PC-9 (cell line): ENCODE measurements around the gene HSPA1L. TPM values are rescaled to one million over a fixed set of nuclear protein-coding genes. Genes with fewer than 3 reads are reported as not detected.
"Not testable (repeated sequence)": the region's sequence is repeated elsewhere in the genome, so short reads cannot be mapped to it uniquely, and the experiment has no call there.

Experiments
- BruUV-seq: library from RNA; stranded (reverse); fragments of 400-500 nt; replicated peaks from 2 replicates; lab custom pipeline; 2021; lab: Mats Ljungman, UMichigan
- CTCF ChIA-PET: fragments of 300-600 bp; sonication (Branson Sonifier 250); formaldehyde crosslinking; loops from one replicate; lab custom pipeline; 2022; ENCODE audit warnings: antibody characterized with exemption; lab: Charles Lee
- POLR2A ChIA-PET: fragments of 300-600 bp; sonication (Branson Sonifier 250); formaldehyde crosslinking; loops from one replicate; lab custom pipeline; 2022; ENCODE audit warnings: antibody characterized with exemption; ENCODE audit not compliant: unreplicated experiment; lab: Charles Lee
- DNase-seq, 2 experiments: peaks; one replicate each; pipeline versions ENCODE4 v3.0.0 to v3.0.0-alpha.2; 2015 to 2022; ENCODE audit warnings: mixed read lengths in 1 of 2
- H2AFZ ChIP-seq: fragments of 200-600 bp; sonication (generic); 2 replicates; pipeline ENCODE4 v1.8.1; 2017; ENCODE audit warnings: antibody characterized with exemption
- H3F3A ChIP-seq: fragments of 200-600 bp; sonication (generic); 2 replicates; pipeline ENCODE4 v1.8.1; 2017; ENCODE audit warnings: antibody characterized with exemption, mild to moderate bottlenecking, low read depth; ENCODE audit not compliant: insufficient read depth
- H3K27ac ChIP-seq: fragments of 200-600 bp; sonication (generic); 2 replicates; pipeline ENCODE4 v1.6.1; 2016; ENCODE audit warnings: mixed run types
- H3K27me3 ChIP-seq: fragments of 200-600 bp; sonication (generic); 2 replicates; pipeline ENCODE4 v1.6.1; 2016; ENCODE audit warnings: low read depth, mixed run types; ENCODE audit not compliant: insufficient read depth
- H3K36me3 ChIP-seq: fragments of 200-600 bp; sonication (generic); 2 replicates; pipeline ENCODE4 v1.6.1; 2016; ENCODE audit warnings: low read depth, mixed run types
- H3K4me1 ChIP-seq: fragments of 200-600 bp; sonication (generic); replicated peaks from 2 replicates; pipeline ENCODE4 v1.6.1; 2016; ENCODE audit warnings: mixed run types; ENCODE audit not compliant: insufficient read depth
- H3K4me2 ChIP-seq: fragments of 200-600 bp; sonication (generic); 2 replicates; pipeline ENCODE4 v1.6.1; 2017; ENCODE audit warnings: mixed run types
- H3K4me3 ChIP-seq: fragments of 200-600 bp; sonication (generic); 2 replicates; pipeline ENCODE4 v1.6.1; 2016; ENCODE audit warnings: mixed run types
- H3K79me2 ChIP-seq: fragments of 200-600 bp; sonication (generic); 2 replicates; pipeline ENCODE4 v1.6.1; 2017; ENCODE audit warnings: low read depth, mixed run types
- H3K9me2 ChIP-seq: fragments of 200-600 bp; sonication (generic); 2 replicates; pipeline ENCODE4 v1.8.1; 2017; ENCODE audit warnings: mild to moderate bottlenecking; ENCODE audit not compliant: insufficient read depth
- H3K9me3 ChIP-seq: fragments of 200-600 bp; sonication (generic); 2 replicates; pipeline ENCODE4 v1.8.1; 2016; ENCODE audit warnings: low read depth; ENCODE audit not compliant: insufficient read depth
- H4K20me1 ChIP-seq: fragments of 200-600 bp; sonication (generic); 2 replicates; pipeline ENCODE4 v1.8.1; 2017; ENCODE audit not compliant: insufficient read depth
- EZH2 ChIP-seq: fragments of 200-600 bp; sonication (generic); IDR thresholded peaks from 2 replicates; pipeline ENCODE4 v1.8.0; 2017; ENCODE audit warnings: antibody characterized with exemption, low read depth
- intact Hi-C: fragments of 100-400 bp; cut with micrococcal nuclease; formaldehyde crosslinking; loops from one replicate; pipeline ENCODE4 v1.10.0; 2022; ENCODE audit not compliant: unreplicated experiment
- total RNA-seq: library from RNA; stranded (reverse); gene quantifications from 2 replicates; pipeline ENCODE4 v1.2.3, GENCODE V29; 2021
- TF ChIP-seq, protein P1 (sequence below): fragments of 200-600 bp; sonication (generic); conservative IDR thresholded peaks from 2 replicates; pipeline ENCODE4 v1.6.1; 2017; ENCODE audit warnings: mixed run types, antibody characterized with exemption, mild to moderate bottlenecking, moderate library complexity

The HSPA1L gene
- total RNA-seq, 1 experiment from 2014 or later: 2.3 TPM

DNA sequence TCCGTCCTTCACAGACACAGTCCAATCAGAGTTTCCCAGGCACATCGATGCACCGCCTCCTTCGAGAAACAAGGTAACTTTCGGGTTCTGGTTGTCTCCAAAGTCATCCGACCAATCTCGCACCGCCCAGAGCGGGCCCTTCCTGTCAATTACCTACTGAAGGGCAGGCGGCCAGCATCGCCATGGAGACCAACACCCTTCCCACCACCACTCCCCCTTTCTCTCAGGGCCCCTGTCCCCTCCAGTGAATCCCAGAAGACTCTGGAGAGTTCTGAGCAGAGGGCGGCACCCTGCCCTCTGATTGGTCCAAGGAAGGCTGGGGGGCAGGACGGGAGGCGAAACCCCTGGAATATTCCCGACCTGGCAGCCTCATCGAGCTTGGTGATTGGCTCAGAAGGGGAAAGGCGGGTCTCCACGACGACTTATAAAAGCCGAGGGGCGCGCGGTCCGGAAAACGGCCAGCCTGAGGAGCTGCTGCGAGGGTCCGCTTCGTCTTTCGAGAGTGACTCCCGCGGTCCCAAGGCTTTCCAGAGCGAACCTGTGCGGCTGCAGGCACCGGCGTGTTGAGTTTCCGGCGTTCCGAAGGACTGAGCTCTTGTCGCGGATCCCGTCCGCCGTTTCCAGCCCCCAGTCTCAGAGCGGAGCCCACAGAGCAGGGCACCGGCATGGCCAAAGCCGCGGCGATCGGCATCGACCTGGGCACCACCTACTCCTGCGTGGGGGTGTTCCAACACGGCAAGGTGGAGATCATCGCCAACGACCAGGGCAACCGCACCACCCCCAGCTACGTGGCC lies 12.4 kb upstream of the HSPA1L start, which contains the start of gene HSPA1B:
HSPA1B (plus strand) TSS at position 453 of the 794 bp plus-strand sequence; CDS start at position 666, 213 bp downstream.
- CTCF ChIA-PET: interaction anchor here (0.5 to 0.6 kb wide), 2 partner anchors 145 to 438 kb away, joined by 4 to 8 read pairs; no protein-coding TSS in a partner anchor
- POLR2A ChIA-PET: interaction anchor here (0.5 to 2.4 kb wide), 17 partner anchors 12 to 353 kb away, joined by 3 to 40 read pairs (median 6); partner anchors contain the start of genes EHMT2, HSPA1A, HSPA1L and LSM2
- intact Hi-C loops: loop anchor here (1.0 to 10.0 kb wide), 4 partner anchors 31 to 1147 kb away; partner anchors contain the start of genes ATP6V1G2, DDX39B and NFKBIL1

DNA sequence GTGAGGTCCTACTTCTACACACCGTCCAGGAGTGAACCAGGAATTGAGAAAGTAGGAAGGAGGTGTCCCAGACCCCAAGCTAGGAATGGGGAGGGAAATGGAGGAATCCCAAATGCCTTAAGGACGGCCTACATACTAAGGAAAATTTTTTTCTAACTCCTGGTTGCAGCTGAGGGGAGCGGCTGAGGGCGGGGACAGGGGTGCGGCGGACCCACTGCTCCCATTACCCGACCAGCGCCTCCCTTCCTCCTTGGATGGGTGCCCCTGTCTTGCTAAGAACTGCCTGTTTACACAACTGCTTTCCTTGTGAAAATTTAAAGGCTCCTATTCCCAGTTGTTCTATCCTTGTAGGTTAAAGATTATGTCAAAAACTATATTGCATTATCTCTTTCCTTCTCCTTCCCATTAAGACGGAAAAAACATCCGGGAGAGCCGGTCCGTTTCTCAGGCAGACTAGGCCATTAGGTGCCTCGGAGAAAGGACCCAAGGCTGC lies 11.8 kb upstream of the HSPA1L start:
- Histone ChIP-seq H2AFZ (peak overlapping the region; percentile 50), H3K27ac (peak overlapping the region; percentile 98), H3K79me2 (peaks cover 53% of the 10 kb centered on the region), H3K36me3 (no peaks in the 10 kb centered on the region), H3K27me3 (no peaks in the 10 kb centered on the region), H4K20me1 (peaks cover 23% of the 10 kb centered on the region), H3K4me1 (peaks cover 52% of the 10 kb centered on the region), H3K4me2 (peak overlapping the region; percentile 98), H3K9me3 (no peaks in the 10 kb centered on the region), H3K9me2 (no peaks in the 10 kb centered on the region), H3F3A (peaks cover 61% of the 10 kb centered on the region), H3K4me3 (peak overlapping the region; percentile 69)
- ChIA-PET CTCF (interaction anchor here (0.6 kb wide), 1 partner anchor 144 kb away, joined by 8 read pairs; no protein-coding TSS in a partner anchor), POLR2A (interaction anchor here (0.5 to 2.4 kb wide), 12 partner anchors 11 to 166 kb away, joined by 3 to 40 read pairs (median 6); partner anchors contain the start of genes C6orf47, EHMT2, HSPA1A and HSPA1L)
- TF ChIP-seq, protein P1, sequence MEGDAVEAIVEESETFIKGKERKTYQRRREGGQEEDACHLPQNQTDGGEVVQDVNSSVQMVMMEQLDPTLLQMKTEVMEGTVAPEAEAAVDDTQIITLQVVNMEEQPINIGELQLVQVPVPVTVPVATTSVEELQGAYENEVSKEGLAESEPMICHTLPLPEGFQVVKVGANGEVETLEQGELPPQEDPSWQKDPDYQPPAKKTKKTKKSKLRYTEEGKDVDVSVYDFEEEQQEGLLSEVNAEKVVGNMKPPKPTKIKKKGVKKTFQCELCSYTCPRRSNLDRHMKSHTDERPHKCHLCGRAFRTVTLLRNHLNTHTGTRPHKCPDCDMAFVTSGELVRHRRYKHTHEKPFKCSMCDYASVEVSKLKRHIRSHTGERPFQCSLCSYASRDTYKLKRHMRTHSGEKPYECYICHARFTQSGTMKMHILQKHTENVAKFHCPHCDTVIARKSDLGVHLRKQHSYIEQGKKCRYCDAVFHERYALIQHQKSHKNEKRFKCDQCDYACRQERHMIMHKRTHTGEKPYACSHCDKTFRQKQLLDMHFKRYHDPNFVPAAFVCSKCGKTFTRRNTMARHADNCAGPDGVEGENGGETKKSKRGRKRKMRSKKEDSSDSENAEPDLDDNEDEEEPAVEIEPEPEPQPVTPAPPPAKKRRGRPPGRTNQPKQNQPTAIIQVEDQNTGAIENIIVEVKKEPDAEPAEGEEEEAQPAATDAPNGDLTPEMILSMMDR: no peak
- no peak for TF ChIP-seq EZH2
- peak in 1 of 2 experiments; percentile 87 for DNase-seq
- intact Hi-C loops: loop anchor here (1.0 to 10.0 kb wide), 4 partner anchors 31 to 1148 kb away; partner anchors contain the start of genes ATP6V1G2, DDX39B and NFKBIL1
- BruUV-seq: no TSS peak

More for the DNA sequence above, 12.4 kb upstream of the HSPA1L start, which contains the start of gene HSPA1B:
- Histone ChIP-seq H3K36me3 (no peaks in the 10 kb centered on the region), H3K4me3 (peak within 1 kb of the TSS; percentile 84), H3K9me3 (no peaks in the 10 kb centered on the region), H3K27me3 (no peaks in the 10 kb centered on the region), H3K4me2 (peak within 1 kb of the TSS; percentile 98), H4K20me1 (peaks cover 24% of the 10 kb centered on the region), H3K79me2 (peaks cover 57% of the 10 kb centered on the region), H2AFZ (peak within 1 kb of the TSS; percentile 50), H3K9me2 (no peaks in the 10 kb centered on the region), H3K4me1 (peaks cover 54% of the 10 kb centered on the region), H3K27ac (peak within 1 kb of the TSS; percentile 98), H3F3A (peaks cover 61% of the 10 kb centered on the region)
- TF ChIP-seq, protein P1: no peak
- no peak for TF ChIP-seq EZH2
- DNase-seq: peak; percentile 99
- BruUV-seq: no TSS peak

DNA sequence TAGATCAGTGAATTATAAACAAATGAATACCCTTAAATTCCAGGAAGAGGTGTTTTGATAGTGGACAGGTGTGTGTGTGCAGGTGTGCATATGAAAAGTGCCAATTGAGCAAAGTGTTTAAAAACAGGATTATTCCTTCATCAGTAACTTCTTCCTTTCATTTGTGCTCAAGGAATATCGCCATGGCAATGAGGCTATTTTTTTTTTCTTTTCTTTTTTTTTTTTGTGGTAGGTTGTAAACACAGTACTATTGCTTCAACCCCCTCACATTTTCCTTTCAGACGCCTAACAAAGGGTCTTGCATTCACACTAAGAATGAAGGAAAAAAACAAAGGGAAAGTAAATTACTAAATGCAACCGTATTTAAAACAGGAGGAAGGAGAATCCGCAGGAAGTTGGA lies 10.5 kb upstream of the HSPA1L start:
- CTCF ChIA-PET: no interaction called here
- Histone ChIP-seq H3K36me3 (no peaks in the 10 kb centered on the region), H3K4me2 (peak overlapping the region; percentile 98), H2AFZ (peak overlapping the region; percentile 65; the same call in 1 of the 2 replicates), H3K27me3 (no peaks in the 10 kb centered on the region), H3K4me3 (peak overlapping the region; percentile 69), H3K27ac (peak overlapping the region; percentile 98), H3K9me2 (no peaks in the 10 kb centered on the region), H3K9me3 (no peaks in the 10 kb centered on the region), H4K20me1 (peaks cover 10% of the 10 kb centered on the region), H3K79me2 (peaks cover 51% of the 10 kb centered on the region), H3K4me1 (peaks cover 58% of the 10 kb centered on the region), H3F3A (peaks cover 63% of the 10 kb centered on the region)
- TF ChIP-seq, protein P1: no peak
- no peak for TF ChIP-seq EZH2
- intact Hi-C loops: loop anchor here (10.0 kb wide), 2 partner anchors 281 to 1149 kb away; partner anchors contain the start of genes ATP6V1G2, DDX39B and NFKBIL1
- BruUV-seq: no TSS peak
- DNase-seq: no peak
- POLR2A ChIA-PET: interaction anchor here (0.6 kb wide), 1 partner anchor 39 kb away, joined by 3 read pairs; no protein-coding TSS in a partner anchor

DNA sequence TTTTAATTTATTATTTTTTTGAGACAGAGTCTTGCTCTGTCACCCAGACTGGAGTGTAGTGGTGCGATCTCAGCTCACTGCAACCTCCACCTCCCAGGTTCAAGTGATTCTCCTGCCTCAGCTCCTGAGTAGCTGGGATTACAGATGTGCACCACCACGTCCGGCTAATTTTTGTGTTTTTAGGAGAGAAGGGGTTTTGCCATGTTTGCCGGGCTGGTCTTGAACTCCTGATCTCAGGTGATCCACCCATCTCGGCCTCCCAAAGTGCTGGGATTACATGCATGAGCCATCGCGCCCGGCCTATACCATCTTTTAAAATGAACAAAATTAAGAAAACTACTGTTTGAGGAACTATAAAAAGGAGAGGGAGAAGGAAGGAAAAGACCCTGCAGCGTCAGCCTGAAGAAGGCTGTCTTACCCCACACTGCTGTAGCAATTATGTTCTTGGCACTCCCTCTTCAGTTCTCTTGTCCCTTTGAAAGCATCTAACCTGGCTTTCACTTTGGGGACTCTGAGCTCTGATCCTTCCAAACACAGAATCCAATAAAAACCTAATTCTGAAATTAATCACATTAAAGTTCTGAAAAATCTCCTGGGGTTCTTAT lies 8.6 kb upstream of the HSPA1L start:
- H3K4me2 ChIP-seq: peak overlapping the region; percentile 98
- peaks cover 57% of the 10 kb centered on the region for H3K79me2 ChIP-seq
- H3F3A ChIP-seq: peaks cover 82% of the 10 kb centered on the region
- H3K4me3 ChIP-seq, DNase-seq, H4K20me1 ChIP-seq, POLR2A ChIA-PET, H3K9me2 ChIP-seq, H3K9me3 ChIP-seq, BruUV-seq, H2AFZ ChIP-seq, H3K36me3 ChIP-seq, H3K27me3 ChIP-seq, CTCF ChIA-PET: not testable (repeated sequence)
- H3K4me1 ChIP-seq: peaks cover 72% of the 10 kb centered on the region
- intact Hi-C loops: loop anchor here (10.0 kb wide), 2 partner anchors 279 to 1151 kb away; partner anchors contain the start of genes ATP6V1G2, DDX39B and NFKBIL1
- H3K27ac ChIP-seq: peak overlapping the region; percentile 98
